Upper lobe of left lung (tissue), 6 donors: ENCODE measurements around the gene XIRP2. TPM values are rescaled to one million over a fixed set of nuclear protein-coding genes. Genes with fewer than 3 reads are reported as not detected.

Experiments used
- ATAC-seq, 2 donors: fragments of 200-7000 bp; cut with Tn5 transposase; one replicate each; pipeline ENCODE4 v1.9.1; 2022; ENCODE audit warnings: mild to moderate bottlenecking in 2 of 2, moderate library complexity in 2 of 2; ENCODE audit not compliant: low FRiP score in 2 of 2
- DNase-seq, 2 donors: peaks; one replicate each; pipeline ENCODE4 v3.0.0-alpha.2; 2019 to 2020
- H3K27ac ChIP-seq, 4 donors: fragments of 200-600 bp; sonication (generic); one replicate each; pipeline ENCODE4 v1.5.1; 2016 to 2019
- H3K27me3 ChIP-seq, 4 donors: fragments of 200-600 bp; sonication (generic); one replicate each; pipeline ENCODE4 v1.5.1; 2017 to 2019
- H3K36me3 ChIP-seq, 4 donors: fragments of 200-600 bp; sonication (generic); one replicate each; pipeline ENCODE4 v1.5.1; 2016 to 2019
- H3K4me1 ChIP-seq, 4 donors: fragments of 200-600 bp; sonication (generic); one replicate each; pipeline ENCODE4 v1.5.1; 2018 to 2019
- H3K4me3 ChIP-seq, 4 donors: fragments of 200-600 bp; sonication (generic); one replicate each; pipeline ENCODE4 v1.5.1; 2017 to 2019; ENCODE audit warnings: mild to moderate bottlenecking in 2 of 4, moderate library complexity in 1 of 4
- H3K9me3 ChIP-seq, 4 donors: fragments of 200-600 bp; sonication (generic); one replicate each; pipeline ENCODE4 v1.5.1; 2018 to 2019
- CTCF ChIP-seq, 6 experiments: fragments of 450-650 bp in 4 of 6; fragments of 200-600 bp in 2 of 6; sonication (generic) in 2 of 6; IDR thresholded peaks; one replicate each; pipeline ENCODE4 v1.5.1; 2016 to 2019; ENCODE audit warnings: antibody characterized with exemption in 6 of 6
- EP300 ChIP-seq, 4 donors: sonication (generic); formaldehyde crosslinking; IDR thresholded peaks; one replicate each; pipeline ENCODE4 v1.5.1; 2017; ENCODE audit warnings: antibody characterized with exemption in 4 of 4, control low read depth in 2 of 4
- POLR2A ChIP-seq, 4 donors: fragments of 450-650 bp; IDR thresholded peaks; one replicate each; pipeline ENCODE4 v1.5.1; 2016 to 2017; ENCODE audit warnings: antibody characterized with exemption in 4 of 4, mild to moderate bottlenecking in 2 of 4
- POLR2AphosphoS5 ChIP-seq, 2 donors: sonication (generic); formaldehyde crosslinking; IDR thresholded peaks; one replicate each; pipeline ENCODE4 v1.5.1; 2017; ENCODE audit warnings: antibody characterized with exemption in 2 of 2
- WGBS, 2 donors: methylation state at CpG; one replicate each; pipeline ENCODE4 v1.1.5; 2017 to 2018; 5-methylcytosine and 5-hydroxymethylcytosine counted together
- total RNA-seq, 6 donors: library from RNA; depleted of rRNA in 4 of 6; stranded (reverse); fragments of >200 nt in 4 of 6; gene quantifications; one replicate each; pipeline versions ENCODE4 v1.1.0 to v1.2.1, GENCODE V29; 2016 to 2021
- donor health status: DM: no; HTN: no; CAD: no; lungs with moderate emphysema.
- donor health status: DM: no; HTN: yes; CAD: no; lungs with severe emphysema.

Gene XIRP2
- total RNA-seq, 6 donors from 2014 or later: under 0.01 to 0.89 (median 0.33) TPM; not detected in 2

- TF ChIP-seq EP300 (IDR thresholded peaks at IDR 0.05): no peak
- TF ChIP-seq POLR2AphosphoS5 (IDR thresholded peaks at IDR 0.05): no peak
- TF ChIP-seq POLR2A (IDR thresholded peaks at IDR 0.05): no peak
- no peak for TF ChIP-seq CTCF (IDR thresholded peaks at IDR 0.05)
- H3K4me1 ChIP-seq: no peaks in the 10 kb centered on the region
- no peaks in the 10 kb centered on the region for H3K9me3 ChIP-seq
- no peak for ATAC-seq
- H3K36me3 ChIP-seq: no peaks in the 10 kb centered on the region
- H3K4me3 ChIP-seq: no peak overlapping the region
- H3K27me3 ChIP-seq: no peaks in the 10 kb centered on the region
- no peak overlapping the region for H3K27ac ChIP-seq
- DNase-seq: no peak
- WGBS, 2 donors: 91 to 94% methylated on average over 4 of the region's 4 CpGs
These were observed 349.2 kb downstream of the XIRP2 start for GRCh38 chr2:167237478-167237877.

GRCh38 chr2:167240671-167241070 lies 352.4 kb downstream of the XIRP2 start:
- no peaks in the 10 kb centered on the region for H3K9me3 ChIP-seq
- 89 to 95% methylated on average over 1 of the region's 1 CpG for WGBS, 2 donors
- H3K4me3 ChIP-seq: no peak overlapping the region
- TF ChIP-seq EP300 (IDR thresholded peaks at IDR 0.05) (no peak), POLR2A (IDR thresholded peaks at IDR 0.05) (no peak), POLR2AphosphoS5 (IDR thresholded peaks at IDR 0.05) (no peak), CTCF (IDR thresholded peaks at IDR 0.05) (no peak)
- H3K27me3 ChIP-seq: no peaks in the 10 kb centered on the region
- H3K27ac ChIP-seq: no peak overlapping the region
- ATAC-seq (no peak), DNase-seq (no peak)
- no peaks in the 10 kb centered on the region for H3K4me1 ChIP-seq
- no peaks in the 10 kb centered on the region for H3K36me3 ChIP-seq

- no peaks in the 10 kb centered on the region for H3K36me3 ChIP-seq
- H3K27me3 ChIP-seq: no peaks in the 10 kb centered on the region
- no peak overlapping the region for H3K4me3 ChIP-seq
- no peak for DNase-seq
- no peak overlapping the region for H3K27ac ChIP-seq
- WGBS, 2 donors: 76 to 83% methylated on average over 4 of the region's 4 CpGs
- no peak for TF ChIP-seq POLR2AphosphoS5 (IDR thresholded peaks at IDR 0.05)
- no peak for TF ChIP-seq POLR2A (IDR thresholded peaks at IDR 0.05)
- no peak for TF ChIP-seq CTCF (IDR thresholded peaks at IDR 0.05)
- TF ChIP-seq EP300 (IDR thresholded peaks at IDR 0.05): no peak
- no peak for ATAC-seq
- no peaks in the 10 kb centered on the region for H3K9me3 ChIP-seq
- no peaks in the 10 kb centered on the region for H3K4me1 ChIP-seq
These were observed 360.9 kb downstream of the XIRP2 start for GRCh38 chr2:167249197-167249596.

- Histone ChIP-seq H3K9me3 (no peaks in the 10 kb centered on the region), H3K4me1 (no peaks in the 10 kb centered on the region), H3K36me3 (no peaks in the 10 kb centered on the region), H3K4me3 (no peak overlapping the region), H3K27me3 (no peaks in the 10 kb centered on the region), H3K27ac (no peak overlapping the region)
- WGBS, 2 donors: 43 to 57% methylated on average over 2 of the region's 2 CpGs
- ATAC-seq (no peak), DNase-seq (no peak)
- no peak for TF ChIP-seq EP300 (IDR thresholded peaks at IDR 0.05)
- TF ChIP-seq POLR2AphosphoS5 (IDR thresholded peaks at IDR 0.05): no peak
- no peak for TF ChIP-seq CTCF (IDR thresholded peaks at IDR 0.05)
- TF ChIP-seq POLR2A (IDR thresholded peaks at IDR 0.05): no peak
These were observed 364.7 kb downstream of the XIRP2 start for GRCh38 chr2:167253025-167253424.

- Histone ChIP-seq H3K4me3 (no peak overlapping the region), H3K36me3 (no peaks in the 10 kb centered on the region), H3K9me3 (no peaks in the 10 kb centered on the region), H3K27ac (no peak overlapping the region), H3K4me1 (no peaks in the 10 kb centered on the region), H3K27me3 (no peaks in the 10 kb centered on the region)
- ATAC-seq (no peak), DNase-seq (no peak)
- 82 to 91% methylated on average over 1 of the region's 1 CpG for WGBS, 2 donors
- TF ChIP-seq POLR2AphosphoS5 (IDR thresholded peaks at IDR 0.05) (no peak), CTCF (IDR thresholded peaks at IDR 0.05) (no peak), POLR2A (IDR thresholded peaks at IDR 0.05) (no peak), EP300 (IDR thresholded peaks at IDR 0.05) (no peak)
These were observed 366.4 kb downstream of the XIRP2 start for GRCh38 chr2:167254721-167255120.
